Measurements from ENCODE around the gene DENND1A. TPM values are rescaled to one million over a fixed set of nuclear protein-coding genes. Genes with fewer than 3 reads are reported as not detected.

Gene DENND1A
- total and polyA plus RNA-seq, 4 donors: 7.9 to 22.0 (median 13.9) TPM

- DNase-seq (ENCODE audit: low spot score): no peak
- WGBS: 95% methylated on average over 8 of the region's 8 CpGs
- Histone ChIP-seq H3K4me3 (ENCODE audit: low read depth in 1 of 3, low read length in 3 of 3) (no peak overlapping the region), H3K27me3 (ENCODE audit: control insufficient read depth in 4 of 4, insufficient read depth in 4 of 4, low read length in 3 of 4) (no peaks in the 10 kb centered on the region), H3K9me3 (ENCODE audit: control insufficient read depth in 4 of 4, low read length in 3 of 4) (peaks cover 0 to 4% (median 0%) of the 10 kb centered on the region in 4 donors), H3K36me3 (ENCODE audit: control insufficient read depth in 4 of 4, insufficient read depth in 3 of 4, low read depth in 1 of 4, low read length in 3 of 4) (peaks cover 0 to 21% (median 3%) of the 10 kb centered on the region in 4 donors), H3K4me1 (ENCODE audit: control insufficient read depth in 4 of 4, insufficient read depth in 4 of 4, low read length in 3 of 4) (no peaks in the 10 kb centered on the region), H3K27ac (ENCODE audit: low read depth in 1 of 2, low read length in 2 of 2) (no peak overlapping the region), H3K9ac (ENCODE audit: low read depth in 1 of 2, low read length in 2 of 2) (no peak overlapping the region)
- TF ChIP-seq RXRA (IDR thresholded peaks at IDR 0.05) (no peak), FOXA1 (IDR thresholded peaks at IDR 0.05) (no peak), ATF3 (IDR thresholded peaks at IDR 0.05) (no peak), REST (IDR thresholded peaks at IDR 0.05) (no peak), SP1 (IDR thresholded peaks at IDR 0.05) (no peak), CTCF (IDR thresholded peaks at IDR 0.05; ENCODE audit: low read depth, low read length, missing input control) (no peak), ZBTB33 (IDR thresholded peaks at IDR 0.05) (no peak), HNF4G (IDR thresholded peaks at IDR 0.05) (no peak), FOXA2 (IDR thresholded peaks at IDR 0.05) (no peak)
These were observed 267.7 kb downstream of the DENND1A start for GRCh38 chr9:123662057-123662776.

- DNase-seq (ENCODE audit: low spot score): no peak
- no peak for TF ChIP-seq NR2F2 (IDR thresholded peaks at IDR 0.05)
- TF ChIP-seq EGR1 (IDR thresholded peaks at IDR 0.05; ENCODE audit: low read depth in 2 of 2): no peak
- no peak for TF ChIP-seq ZBTB33 (IDR thresholded peaks at IDR 0.05)
- TF ChIP-seq HNF4G (IDR thresholded peaks at IDR 0.05): no peak
- TF ChIP-seq RAD21 (IDR thresholded peaks at IDR 0.05): no peak
- H3K27me3 ChIP-seq (ENCODE audit: control insufficient read depth in 4 of 4, insufficient read depth in 4 of 4, low read length in 3 of 4): no peaks in the 10 kb centered on the region
- no peak overlapping the region for H3K27ac ChIP-seq (ENCODE audit: low read depth in 1 of 2, low read length in 2 of 2)
- 96% methylated on average over 9 of the region's 9 CpGs for WGBS
- no peaks in the 10 kb centered on the region for H3K4me1 ChIP-seq (ENCODE audit: control insufficient read depth in 4 of 4, insufficient read depth in 4 of 4, low read length in 3 of 4)
- peaks cover 0 to 16% (median 2%) of the 10 kb centered on the region in 4 donors for H3K36me3 ChIP-seq (ENCODE audit: control insufficient read depth in 4 of 4, insufficient read depth in 3 of 4, low read depth in 1 of 4, low read length in 3 of 4)
- H3K9ac ChIP-seq (ENCODE audit: low read depth in 1 of 2, low read length in 2 of 2): no peak overlapping the region
- peaks cover 0 to 4% (median 0%) of the 10 kb centered on the region in 4 donors for H3K9me3 ChIP-seq (ENCODE audit: control insufficient read depth in 4 of 4, low read length in 3 of 4)
- H3K4me3 ChIP-seq (ENCODE audit: low read depth in 1 of 3, low read length in 3 of 3): no peak overlapping the region
These were observed 269.0 kb downstream of the DENND1A start for GRCh38 chr9:123660691-123661466.
